Breast epithelium (tissue), 4 donors: ENCODE measurements around the gene UBAC1. TPM values are rescaled to one million over a fixed set of nuclear protein-coding genes. Genes with fewer than 3 reads are reported as not detected.
A peak's percentile ranks its signal among the peaks of the same experiment; 100 is the strongest.
"Not testable (repeated sequence)": the region's sequence is repeated elsewhere in the genome, so short reads cannot be mapped to it uniquely, and the experiment has no call there.

Source experiments
- DNase-seq, 2 donors: peaks; one replicate each; pipeline ENCODE4 v3.0.0-alpha.2; 2019; ENCODE audit warnings: low spot score in 2 of 2
- H3K27ac ChIP-seq, 2 donors: fragments of 200-600 bp; sonication (generic) in 1 of 2; one replicate each; pipeline ENCODE4 v1.5.1; 2016 to 2019; ENCODE audit warnings: mild to moderate bottlenecking in 1 of 2
- H3K27me3 ChIP-seq, 2 donors: fragments of 200-600 bp; sonication (generic) in 1 of 2; one replicate each; pipeline versions ENCODE4 v1.5.1 to v1.6.0; 2017 to 2019; ENCODE audit warnings: control low read depth in 1 of 2, mild to moderate bottlenecking in 1 of 2
- H3K36me3 ChIP-seq: fragments of 200-600 bp; one replicate; pipeline ENCODE4 v1.5.1; 2019
- H3K4me1 ChIP-seq, 2 donors: fragments of 200-600 bp; sonication (generic); one replicate each; pipeline ENCODE4 v1.5.1; 2016 to 2019; ENCODE audit warnings: control low read depth in 1 of 2
- H3K4me3 ChIP-seq, 3 donors: fragments of 200-600 bp; sonication (generic); 1 replicate in 2 of 3; 2 replicates in 1 of 3; pipeline ENCODE4 v1.5.1; 2016 to 2019; ENCODE audit warnings: mild to moderate bottlenecking in 3 of 3, moderate library complexity in 2 of 3
- H3K9me3 ChIP-seq, 2 donors: fragments of 200-600 bp; sonication (generic) in 1 of 2; one replicate each; pipeline ENCODE4 v1.5.1; 2016 to 2019; ENCODE audit warnings: control low read depth in 1 of 2
- POLR2A ChIP-seq: fragments of 450-650 bp; IDR thresholded peaks from one replicate; pipeline ENCODE4 v1.6.1; 2016; ENCODE audit warnings: antibody characterized with exemption, mild to moderate bottlenecking, moderate library complexity
- POLR2AphosphoS5 ChIP-seq, 3 donors: sonication (generic); formaldehyde crosslinking; IDR thresholded peaks; one replicate each; pipeline ENCODE4 v1.6.1; 2017; ENCODE audit warnings: antibody characterized with exemption in 3 of 3
- intact Hi-C: fragments of 100-400 bp; cut with DNase I; formaldehyde crosslinking; loops from one replicate; pipeline ENCODE4 v1.15.1; 2023; ENCODE audit warnings: low total_unique reads
- total RNA-seq, 3 donors: library from RNA; depleted of rRNA; stranded (reverse); fragments of >200 nt; gene quantifications; one replicate each; pipeline ENCODE4 v1.1.0, GENCODE V29; 2016
- TF ChIP-seq, protein P1 (sequence below), 3 donors: fragments of 450-650 bp; IDR thresholded peaks; one replicate each; pipeline ENCODE4 v1.5.1; 2016 to 2017; ENCODE audit warnings: antibody characterized with exemption in 3 of 3, mild to moderate bottlenecking in 3 of 3, moderate library complexity in 3 of 3

Gene UBAC1
- total RNA-seq, 3 donors from 2014 or later = 39.2 to 53.0 (median 45.6) TPM

GRCh38 chr9:135895202-135895848 is 65.8 kb downstream of the UBAC1 start:
- peaks cover 2 to 5% of the 10 kb centered on the region in 2 donors for H3K4me1 ChIP-seq
- H3K27me3 ChIP-seq = no peaks in the 10 kb centered on the region
- no peak overlapping the region for H3K4me3 ChIP-seq
- H3K36me3 ChIP-seq = no peaks in the 10 kb centered on the region
- DNase-seq = no peak
- no peaks in the 10 kb centered on the region for H3K9me3 ChIP-seq
- H3K27ac ChIP-seq = no peak overlapping the region
- intact Hi-C loops = no loop called here
- TF ChIP-seq, protein P1, sequence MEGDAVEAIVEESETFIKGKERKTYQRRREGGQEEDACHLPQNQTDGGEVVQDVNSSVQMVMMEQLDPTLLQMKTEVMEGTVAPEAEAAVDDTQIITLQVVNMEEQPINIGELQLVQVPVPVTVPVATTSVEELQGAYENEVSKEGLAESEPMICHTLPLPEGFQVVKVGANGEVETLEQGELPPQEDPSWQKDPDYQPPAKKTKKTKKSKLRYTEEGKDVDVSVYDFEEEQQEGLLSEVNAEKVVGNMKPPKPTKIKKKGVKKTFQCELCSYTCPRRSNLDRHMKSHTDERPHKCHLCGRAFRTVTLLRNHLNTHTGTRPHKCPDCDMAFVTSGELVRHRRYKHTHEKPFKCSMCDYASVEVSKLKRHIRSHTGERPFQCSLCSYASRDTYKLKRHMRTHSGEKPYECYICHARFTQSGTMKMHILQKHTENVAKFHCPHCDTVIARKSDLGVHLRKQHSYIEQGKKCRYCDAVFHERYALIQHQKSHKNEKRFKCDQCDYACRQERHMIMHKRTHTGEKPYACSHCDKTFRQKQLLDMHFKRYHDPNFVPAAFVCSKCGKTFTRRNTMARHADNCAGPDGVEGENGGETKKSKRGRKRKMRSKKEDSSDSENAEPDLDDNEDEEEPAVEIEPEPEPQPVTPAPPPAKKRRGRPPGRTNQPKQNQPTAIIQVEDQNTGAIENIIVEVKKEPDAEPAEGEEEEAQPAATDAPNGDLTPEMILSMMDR (IDR thresholded peaks at IDR 0.05) = no peak
- TF ChIP-seq POLR2AphosphoS5 (IDR thresholded peaks at IDR 0.05) = no peak
- TF ChIP-seq POLR2A = no peak

DNA sequence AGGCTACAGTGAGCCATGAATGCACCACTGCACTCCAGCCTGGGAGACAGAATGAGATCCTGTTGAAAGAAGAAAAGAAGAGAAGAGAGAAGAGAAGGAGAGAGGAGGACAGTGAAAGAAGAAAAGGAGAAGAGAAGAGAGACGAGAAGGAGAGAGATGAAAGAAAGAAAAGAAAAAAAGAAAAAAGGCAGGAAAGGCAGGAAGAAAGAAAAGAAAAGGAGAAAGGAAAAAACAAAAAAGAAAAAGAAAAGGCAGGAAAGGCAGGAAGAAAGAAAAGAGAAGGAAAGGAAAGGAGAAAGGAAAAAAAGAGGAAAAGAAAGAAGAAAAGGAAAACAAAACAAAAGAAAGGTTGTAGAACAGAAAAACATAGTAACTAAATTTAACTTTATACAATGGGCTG is 68.1 kb downstream of the UBAC1 start:
- TF ChIP-seq, protein P1 (IDR thresholded peaks at IDR 0.05) = no peak
- TF ChIP-seq POLR2A (no peak), POLR2AphosphoS5 (IDR thresholded peaks at IDR 0.05) (no peak)
- H3K4me1 ChIP-seq = peaks cover 13 to 19% of the 10 kb centered on the region in 2 donors
- H3K27me3 ChIP-seq = no peaks in the 10 kb centered on the region
- no peaks in the 10 kb centered on the region for H3K9me3 ChIP-seq
- no peaks in the 10 kb centered on the region for H3K36me3 ChIP-seq
- no peak overlapping the region for H3K4me3 ChIP-seq
- H3K27ac ChIP-seq = no peak overlapping the region
- no peak for DNase-seq
- intact Hi-C loops = no loop called here

- H3K4me1 ChIP-seq = peaks cover 18 to 26% of the 10 kb centered on the region in 2 donors
- H3K4me3 ChIP-seq, H3K36me3 ChIP-seq, H3K9me3 ChIP-seq, H3K27ac ChIP-seq, DNase-seq, H3K27me3 ChIP-seq, intact Hi-C loops: not testable (repeated sequence)
These were observed 68.8 kb downstream of the UBAC1 start for GRCh38 chr9:135892327-135892726.

DNA sequence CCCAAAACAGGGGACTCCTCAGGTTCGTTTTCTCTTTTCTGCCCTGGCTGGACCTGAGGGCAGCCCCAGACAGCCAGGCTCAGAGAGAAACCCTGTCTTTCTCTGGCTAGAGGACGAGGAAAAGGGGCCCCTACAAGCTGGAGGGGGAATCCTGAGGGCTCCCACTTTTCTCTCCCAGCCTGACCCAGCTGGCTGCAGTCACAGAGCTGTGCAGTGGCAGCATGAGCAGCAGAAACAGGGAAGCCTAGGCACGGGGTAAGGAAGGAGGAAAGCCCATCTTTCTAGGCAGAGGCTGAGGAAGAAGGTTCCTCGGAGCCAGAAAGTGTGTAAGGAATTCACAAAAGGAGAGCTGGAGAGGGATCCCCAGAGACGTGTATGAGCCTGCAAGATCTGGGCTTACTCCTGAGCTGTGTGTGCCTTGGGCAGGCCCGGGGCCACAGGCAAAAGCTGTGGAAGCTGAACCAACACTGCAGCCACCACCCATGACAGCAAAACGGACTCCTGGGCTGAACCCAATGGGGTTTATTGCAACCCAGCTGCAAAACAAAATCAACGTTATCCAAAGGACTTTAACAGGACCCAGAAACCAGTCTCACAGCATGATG is 70.0 kb downstream of the UBAC1 start:
- Histone ChIP-seq H3K4me3 (no peak overlapping the region), H3K4me1 (peaks cover 25 to 38% of the 10 kb centered on the region in 2 donors), H3K27ac (peak overlapping the region in 1 of 2 donors; percentile 45), H3K27me3 (no peaks in the 10 kb centered on the region), H3K36me3 (no peaks in the 10 kb centered on the region), H3K9me3 (no peaks in the 10 kb centered on the region)
- intact Hi-C loops = no loop called here
- no peak for DNase-seq
- TF ChIP-seq POLR2AphosphoS5 (IDR thresholded peaks at IDR 0.05) = no peak
- TF ChIP-seq, protein P1 (IDR thresholded peaks at IDR 0.05) = no peak
- TF ChIP-seq POLR2A = no peak

GRCh38 chr9:135890190-135891026 is 70.8 kb downstream of the UBAC1 start:
- H3K4me3 ChIP-seq = peak overlapping the region in 1 of 3 donors; percentile 31
- peak overlapping the region in 1 of 2 donors; percentile 45 for H3K27ac ChIP-seq
- H3K27me3 ChIP-seq = no peaks in the 10 kb centered on the region
- DNase-seq = peak; percentile 51 to 76
- no peak for TF ChIP-seq POLR2AphosphoS5 (IDR thresholded peaks at IDR 0.05)
- intact Hi-C loops = no loop called here
- peaks cover 25 to 39% of the 10 kb centered on the region in 2 donors for H3K4me1 ChIP-seq
- no peaks in the 10 kb centered on the region for H3K36me3 ChIP-seq
- H3K9me3 ChIP-seq = no peaks in the 10 kb centered on the region
